HUDEP-2 (cell line): ENCODE data around the gene SMURF2.

Source experiments
- DNase-seq, 76 experiments: peaks; one replicate each; lab custom pipeline; 2025; ENCODE audit not compliant: unreplicated experiment in 76 of 76; lab: John Stamatoyannopoulos, UW

Gene SMURF2

DNA sequence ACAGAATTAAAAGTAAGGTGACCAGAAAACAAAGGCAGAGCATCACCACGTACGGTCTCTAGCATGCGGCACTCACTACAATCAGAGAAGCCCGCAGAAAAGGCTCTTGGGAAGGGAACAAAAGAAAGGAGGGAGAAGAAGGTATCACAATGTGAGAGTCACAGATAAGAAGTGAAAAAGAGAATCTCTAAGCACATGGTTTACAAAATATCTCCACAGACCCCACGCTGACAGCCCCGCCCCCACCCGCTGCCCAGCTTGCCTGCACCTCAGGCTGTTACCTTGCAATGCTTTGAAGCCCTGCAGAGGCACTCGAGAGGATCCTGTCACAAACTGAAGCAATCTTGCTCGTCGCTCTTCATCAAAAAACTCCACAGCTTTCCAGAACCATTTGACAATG is 114.8 kb downstream of the SMURF2 start:
- peak in 1 of 76 experiments; percentile 1 for DNase-seq

DNA sequence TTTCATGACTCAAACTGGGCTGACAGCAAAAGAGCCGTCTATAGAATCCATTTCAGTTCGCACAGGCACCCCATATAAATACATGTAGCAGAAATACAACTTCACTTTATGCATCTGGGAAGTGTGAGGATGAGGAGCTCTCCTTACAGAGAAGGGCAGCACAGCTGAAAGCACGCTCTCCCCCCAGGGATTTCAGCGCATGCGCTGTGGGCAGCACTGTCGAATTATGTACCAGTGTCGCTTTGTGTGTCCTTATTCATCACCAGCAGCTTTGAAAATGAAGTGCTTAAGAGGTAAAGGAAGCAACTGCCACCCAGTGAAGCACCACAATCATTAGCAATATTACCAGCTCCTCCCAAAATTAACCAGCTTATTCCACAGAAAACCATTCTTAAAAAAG is 115.4 kb downstream of the SMURF2 start:
- no peak for DNase-seq

DNA sequence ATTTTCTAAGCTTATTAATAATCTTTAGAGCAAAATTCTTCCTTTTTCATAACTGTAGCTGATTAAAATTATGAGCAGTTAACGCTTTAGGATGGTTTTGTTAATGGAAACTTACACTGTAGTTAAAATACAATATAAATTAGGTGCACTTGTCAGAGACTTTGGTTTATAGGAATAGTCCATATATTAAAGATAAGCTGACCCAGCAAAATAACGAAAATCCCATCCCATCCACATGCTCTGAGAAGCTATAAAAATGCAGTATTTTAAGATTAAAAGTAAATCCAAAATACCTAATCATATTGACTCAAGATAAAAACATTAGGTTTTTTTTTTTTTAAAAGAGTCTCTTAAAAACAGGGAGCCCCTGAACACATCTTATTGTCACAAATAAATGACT is 117.4 kb downstream of the SMURF2 start:
- no peak for DNase-seq

- no peak for DNase-seq
These were observed 121.9 kb downstream of the SMURF2 start for GRCh38 chr17:64540118-64540776.

- no peak for DNase-seq
These were observed 123.5 kb downstream of the SMURF2 start for GRCh38 chr17:64538508-64539130.

- peak in 20 of 76 experiments; percentile 1 to 34 (median 12) for DNase-seq
These were observed 124.6 kb downstream of the SMURF2 start for GRCh38 chr17:64537488-64537887.

DNA sequence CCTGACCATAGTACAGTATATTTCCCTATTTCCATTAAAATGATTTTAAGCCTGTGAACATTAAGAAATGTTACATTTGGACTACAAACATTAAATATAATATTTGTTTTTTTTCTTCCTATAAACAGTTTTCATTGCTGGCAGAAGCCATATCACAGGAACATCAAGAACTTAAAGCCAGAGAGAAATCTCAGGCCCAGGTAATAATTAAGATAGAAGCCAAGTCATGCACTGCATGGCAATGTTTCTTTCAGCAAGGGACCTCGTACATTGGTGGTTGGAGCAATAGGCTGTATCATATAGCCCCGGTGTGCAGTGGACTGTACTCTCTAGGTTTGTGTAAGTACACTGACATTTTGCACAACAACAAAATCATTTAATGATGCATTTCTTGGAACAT is 125.2 kb downstream of the SMURF2 start:
- no peak for DNase-seq

DNA sequence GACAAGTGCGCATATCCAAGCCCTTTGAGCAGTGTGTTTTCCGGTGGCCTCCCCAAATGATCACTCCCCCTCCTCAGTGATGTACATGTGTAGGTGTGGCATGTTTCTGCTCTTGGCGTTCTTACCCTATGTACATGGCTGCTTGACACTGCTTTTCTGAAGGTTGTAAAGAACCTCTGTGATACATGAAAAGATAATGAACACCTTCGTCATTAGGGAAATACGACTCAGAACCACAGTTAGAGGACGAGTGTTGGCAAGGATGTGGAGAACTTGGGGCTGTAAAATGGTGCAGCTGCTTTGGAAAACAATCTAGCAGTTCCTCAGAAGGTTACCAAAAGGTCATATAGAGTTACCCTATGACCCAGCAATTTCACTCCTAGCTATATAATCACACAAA is 126.8 kb downstream of the SMURF2 start:
- no peak for DNase-seq

GRCh38 chr17:64534187-64534586 is 127.9 kb downstream of the SMURF2 start:
- peak in 4 of 76 experiments; percentile 2 to 14 (median 10) for DNase-seq

- DNase-seq = peak in 18 of 76 experiments; percentile 7 to 64 (median 29)
These were observed 128.3 kb downstream of the SMURF2 start for GRCh38 chr17:64533784-64534183.

- no peak for DNase-seq
These were observed 129.7 kb downstream of the SMURF2 start for GRCh38 chr17:64532409-64532808.

DNA sequence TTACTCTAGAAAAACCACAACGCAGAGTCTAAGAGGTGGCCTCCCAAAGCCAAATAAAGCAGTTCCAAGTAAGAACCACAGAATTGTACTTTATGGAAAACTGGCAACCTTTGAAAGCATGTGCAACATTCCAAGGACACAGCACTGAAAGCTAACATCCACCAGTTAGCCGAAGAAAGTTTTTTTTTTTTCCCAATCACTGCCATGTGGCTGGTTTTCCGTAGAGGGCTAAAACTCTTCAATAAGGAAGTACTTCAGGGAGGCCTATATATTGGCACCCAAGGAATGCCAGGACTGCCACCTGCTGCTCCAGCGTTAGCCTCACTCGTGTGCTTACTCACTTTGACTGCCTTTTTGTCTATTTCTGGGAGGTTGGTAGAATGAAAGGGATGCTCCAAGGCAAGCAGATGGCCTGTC is 130.1 kb downstream of the SMURF2 start:
- no peak for DNase-seq

- DNase-seq = no peak
These were observed 132.9 kb downstream of the SMURF2 start for GRCh38 chr17:64529221-64529620.

DNA sequence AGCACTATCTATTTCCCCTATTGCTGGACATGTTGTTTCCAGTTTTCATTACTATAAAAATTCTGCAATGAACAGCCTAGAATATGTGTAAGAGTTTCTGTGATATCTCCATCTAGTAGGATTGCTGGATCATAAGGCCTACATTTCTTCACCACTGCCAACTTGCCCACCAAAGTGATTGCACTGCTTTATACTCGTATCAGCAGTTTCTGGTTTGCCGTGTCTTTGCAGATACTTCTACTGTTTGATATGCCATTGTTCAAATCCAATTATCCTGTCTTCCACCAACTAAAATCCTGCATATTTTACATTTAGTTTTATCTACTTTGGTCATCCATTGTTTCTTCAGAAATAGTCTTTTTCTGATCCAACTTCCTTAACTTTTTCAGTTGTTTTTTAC is 134.2 kb downstream of the SMURF2 start:
- DNase-seq = no peak

DNA sequence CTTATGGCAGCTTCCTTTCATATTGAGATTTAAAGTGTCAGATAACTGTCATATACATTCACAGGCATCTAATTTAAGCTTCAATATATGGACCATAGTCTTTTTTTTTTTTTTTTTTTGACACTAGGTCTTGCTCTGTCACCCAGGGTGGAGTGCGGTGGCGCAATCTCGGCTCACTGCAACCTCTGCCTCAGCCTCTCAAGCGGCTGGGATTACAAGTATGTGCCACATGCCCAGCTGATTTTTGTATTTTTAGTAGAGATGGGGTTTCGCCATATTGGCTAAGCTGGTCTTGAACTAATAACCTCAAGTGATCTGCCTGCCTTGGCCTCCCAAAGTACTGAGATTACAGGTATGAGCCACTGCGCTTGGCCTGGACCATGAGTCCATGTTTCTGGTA is 141.7 kb downstream of the SMURF2 start:
- no peak for DNase-seq

- no peak for DNase-seq
These were observed 142.5 kb downstream of the SMURF2 start for GRCh38 chr17:64519601-64520000.

DNA sequence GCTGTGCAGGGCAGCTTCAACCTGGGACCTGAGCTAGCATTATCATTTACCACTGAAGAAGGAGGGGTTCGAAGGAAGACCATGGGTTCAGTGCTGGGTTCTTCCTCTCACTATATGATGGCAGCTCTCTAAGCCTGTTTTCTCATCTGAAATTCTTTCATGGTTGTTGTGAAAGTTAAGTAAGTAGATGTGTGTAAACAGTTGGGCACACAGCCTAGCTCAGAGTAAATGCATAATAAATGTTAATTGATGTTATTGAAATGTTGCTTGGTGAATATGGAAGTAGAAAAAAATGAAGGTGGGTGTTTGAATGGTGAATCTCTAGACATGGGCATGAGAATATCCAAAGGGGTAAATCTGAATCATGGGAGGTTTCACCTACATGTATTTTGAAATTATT is 146.3 kb downstream of the SMURF2 start:
- no peak for DNase-seq

- no peak for DNase-seq
These were observed 146.7 kb downstream of the SMURF2 start for GRCh38 chr17:64515419-64515818.

DNA sequence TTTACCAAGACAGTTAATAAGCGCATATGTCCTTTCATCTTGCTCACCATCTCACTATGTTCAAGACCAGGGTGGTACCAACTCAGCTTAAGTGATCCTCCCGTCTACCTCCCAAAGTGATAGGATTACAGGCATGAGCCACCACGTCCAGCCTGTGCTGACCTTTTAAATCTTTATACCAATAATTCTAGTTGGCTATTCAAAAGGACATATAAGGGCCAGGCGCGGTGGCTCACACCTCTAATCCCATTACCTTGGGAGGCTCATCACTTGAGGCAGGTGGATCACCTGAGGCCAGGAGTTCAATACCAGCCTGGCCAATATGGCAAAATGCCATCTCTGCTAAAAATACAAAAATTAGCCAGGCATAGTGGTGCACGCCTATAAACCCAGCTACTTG is 152.9 kb downstream of the SMURF2 start:
- no peak for DNase-seq

DNA sequence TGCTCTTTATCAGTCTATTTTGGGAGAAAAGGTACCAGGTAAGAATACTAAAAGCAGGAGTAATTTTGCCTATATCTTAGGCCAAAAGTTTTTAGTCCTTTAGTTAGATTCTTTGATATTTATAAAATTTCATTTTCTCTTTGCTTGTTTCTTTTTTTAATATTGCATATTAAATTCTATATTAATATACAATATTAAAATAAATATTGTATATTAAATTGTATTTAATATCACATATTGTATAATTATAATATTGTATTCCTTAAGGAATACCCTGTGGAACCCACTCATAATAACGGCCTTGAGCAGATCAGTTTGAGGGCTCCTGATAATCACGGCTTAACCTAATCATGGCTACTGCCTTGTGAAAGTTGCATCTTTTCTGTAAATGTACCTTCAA is 153.4 kb downstream of the SMURF2 start:
- no peak for DNase-seq

- DNase-seq = peak in 34 of 76 experiments; percentile 3 to 63 (median 26)
These were observed 154.7 kb downstream of the SMURF2 start for GRCh38 chr17:64507413-64507782.

DNA sequence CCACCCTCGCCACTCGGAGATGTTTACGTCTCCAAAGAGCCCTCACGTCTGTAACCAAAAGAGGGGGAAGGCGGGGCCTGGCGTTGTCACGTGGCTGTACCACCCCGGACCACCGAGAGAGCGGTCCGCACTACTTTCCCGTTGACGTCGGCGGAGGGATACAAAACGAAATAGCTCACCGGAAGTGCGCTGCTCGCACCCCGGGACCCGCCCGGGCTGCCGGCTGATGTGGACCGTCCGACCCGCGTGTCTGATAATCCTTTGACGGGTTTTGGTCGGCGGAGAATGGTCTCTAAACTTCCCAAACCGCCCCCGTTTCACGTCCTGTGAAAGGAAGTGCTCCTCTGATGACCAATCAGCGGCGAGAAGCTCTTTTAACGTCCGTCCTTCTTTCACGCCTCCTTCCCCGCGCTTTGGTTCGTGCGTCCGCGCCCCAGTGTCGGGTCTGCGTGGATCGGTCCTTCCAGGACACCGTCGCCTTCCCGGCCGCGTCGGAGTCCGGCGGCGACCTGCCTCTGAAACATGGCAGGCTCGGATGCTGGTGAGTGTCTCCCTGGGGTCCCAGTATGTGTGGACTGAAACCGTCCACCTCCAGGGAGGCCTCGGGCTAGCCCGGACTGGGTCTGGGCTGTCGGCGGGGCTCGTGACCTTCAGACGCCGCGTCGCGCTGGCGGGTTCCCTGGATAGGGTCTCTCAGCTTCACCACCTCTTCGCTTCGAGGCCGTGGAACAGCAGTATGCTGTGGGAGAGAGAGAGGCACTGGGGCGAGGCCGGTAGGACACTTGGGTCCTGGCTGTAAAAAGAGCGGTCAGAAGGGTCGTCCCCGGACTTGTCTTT is 155.3 kb downstream of the SMURF2 start, which contains the start of gene CEP95:
CEP95 (plus strand) TSS at position 402 of the 837 bp plus-strand sequence; CDS start at position 523, 121 bp downstream.
- peak in 74 of 76 experiments; percentile 85 to 100 (median 97) for DNase-seq
